ENCODE data around the gene CHPF.

DNA sequence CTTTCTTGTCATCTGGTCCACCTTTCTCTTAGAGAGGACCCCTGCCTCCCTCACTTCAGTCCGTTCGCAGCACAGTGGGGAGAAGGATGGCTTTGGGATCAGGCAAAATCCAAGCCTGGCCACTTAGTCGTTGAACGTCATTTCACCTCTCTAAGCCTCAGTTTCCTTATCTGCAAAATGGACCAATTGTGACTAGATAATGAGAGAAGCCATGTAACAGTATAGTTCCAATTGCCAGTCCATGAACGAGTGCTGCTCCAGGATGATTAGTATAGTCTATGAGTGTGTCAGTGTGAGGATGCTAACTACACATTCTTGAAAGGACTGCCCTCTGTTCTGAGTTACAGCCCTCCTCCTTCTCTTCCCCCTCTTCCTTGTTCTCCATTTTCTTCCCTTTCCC is 29.6 kb upstream of the CHPF start:
- TF ChIP-seq GATA2 (IDR thresholded peaks at IDR 0.05; ENCODE audit: low read depth, low read length) (no peak), GATA3 (IDR thresholded peaks at IDR 0.05; ENCODE audit: low read depth, low read length) (no peak)

Data from SH-SY5Y (cell line).